Measurements from ENCODE around the gene PCDHGA6.
"Not testable (repeated sequence)": the region's sequence is repeated elsewhere in the genome, so short reads cannot be mapped to it uniquely, and the experiment has no call there.

PCDHGA6 gene

DNA sequence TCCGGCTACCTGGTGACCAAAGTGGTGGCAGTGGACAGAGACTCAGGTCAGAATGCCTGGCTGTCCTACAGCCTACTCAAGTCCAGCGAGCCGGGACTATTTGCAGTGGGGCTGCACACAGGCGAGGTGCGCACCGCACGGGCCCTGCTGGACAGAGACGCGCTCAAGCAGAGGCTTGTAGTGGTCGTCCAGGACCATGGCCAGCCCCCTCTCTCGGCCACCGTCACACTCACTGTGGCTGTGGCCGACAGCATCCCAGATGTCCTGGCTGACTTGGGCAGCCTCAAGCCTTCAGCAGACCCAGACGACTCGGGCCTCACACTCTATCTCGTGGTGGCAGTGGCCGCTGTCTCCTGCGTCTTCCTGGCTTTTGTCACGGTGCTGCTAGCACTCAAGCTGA is 16.7 kb upstream of the PCDHGA6 start:
- no peak for DNase-seq (ENCODE audit: low read depth, low spot score)

DNA sequence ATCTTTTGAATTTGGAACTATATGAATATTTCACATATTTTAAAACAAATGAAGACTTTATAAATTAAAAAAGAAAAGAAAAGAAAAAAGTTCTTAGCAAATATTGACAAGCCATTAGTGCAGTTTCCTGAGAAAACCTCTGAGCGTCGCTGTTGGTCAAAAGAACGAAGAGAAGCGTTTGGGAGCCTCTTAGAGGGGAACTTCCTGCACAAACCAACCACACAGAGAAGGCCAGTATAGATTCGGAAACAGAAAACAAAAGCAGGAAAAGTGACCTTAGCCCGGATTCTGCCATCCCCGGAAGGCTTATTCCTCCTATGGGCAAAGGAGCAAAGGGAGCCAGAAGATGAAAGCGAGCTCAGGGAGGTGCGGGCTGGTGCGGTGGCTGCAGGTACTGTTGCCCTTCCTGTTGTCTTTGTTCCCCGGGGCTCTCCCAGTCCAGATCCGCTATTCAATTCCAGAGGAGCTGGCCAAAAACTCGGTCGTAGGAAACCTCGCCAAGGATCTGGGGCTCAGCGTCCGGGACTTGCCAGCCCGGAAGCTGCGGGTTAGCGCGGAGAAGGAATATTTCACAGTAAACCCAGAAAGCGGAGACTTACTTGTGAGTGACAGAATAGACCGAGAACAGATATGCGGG is 13.8 kb upstream of the PCDHGA6 start, which contains the start of gene PCDHGB2:
TSS of gene PCDHGB2 (plus strand) at position 205 of the 637 bp plus-strand sequence. CDS start at position 347, 142 bp downstream.
- no peak within 1 kb of the TSS for H3K27ac ChIP-seq
- DNase-seq (ENCODE audit: low read depth, low spot score) = no peak

More for the DNA sequence above, 16.7 kb upstream of the PCDHGA6 start:
- H3K27ac ChIP-seq = no peak overlapping the region

DNA sequence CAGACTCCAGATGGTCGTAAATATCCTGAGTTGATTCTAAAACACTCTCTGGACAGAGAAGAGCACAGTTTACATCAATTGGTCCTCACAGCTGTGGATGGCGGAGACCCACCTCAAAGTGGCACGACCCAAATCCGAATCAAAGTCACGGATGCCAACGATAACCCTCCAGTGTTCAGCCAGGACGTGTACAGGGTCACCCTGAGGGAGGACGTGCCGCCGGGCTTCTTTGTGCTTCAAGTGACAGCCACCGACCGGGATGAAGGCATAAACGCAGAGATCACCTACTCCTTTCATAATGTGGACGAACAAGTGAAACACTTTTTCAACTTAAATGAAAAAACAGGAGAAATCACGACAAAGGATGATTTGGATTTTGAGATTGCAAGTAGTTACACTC is 13.0 kb upstream of the PCDHGA6 start:
- H3K27ac ChIP-seq = no peak overlapping the region
- no peak for DNase-seq (ENCODE audit: low read depth, low spot score)

DNA sequence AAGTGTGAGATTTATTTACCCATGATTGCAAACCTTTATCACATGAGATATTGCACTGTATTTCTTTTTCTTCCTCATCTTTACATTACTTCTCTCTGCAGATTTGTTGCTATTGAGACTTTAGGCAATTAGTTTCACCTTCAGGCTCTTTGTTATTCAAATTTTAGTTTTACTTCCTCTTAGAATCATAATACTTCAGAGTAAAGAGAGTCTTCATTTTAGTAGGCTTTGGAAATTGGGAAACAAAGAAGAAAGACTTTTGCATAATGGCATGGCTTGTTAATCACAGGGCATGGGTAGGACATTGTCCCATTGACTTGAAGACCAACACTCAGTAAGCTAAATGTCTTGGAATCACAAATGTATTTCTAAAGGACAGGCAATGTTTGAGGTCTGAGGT is 11.0 kb upstream of the PCDHGA6 start:
- H3K27ac ChIP-seq = no peak overlapping the region
- no peak for DNase-seq (ENCODE audit: low read depth, low spot score)

DNA sequence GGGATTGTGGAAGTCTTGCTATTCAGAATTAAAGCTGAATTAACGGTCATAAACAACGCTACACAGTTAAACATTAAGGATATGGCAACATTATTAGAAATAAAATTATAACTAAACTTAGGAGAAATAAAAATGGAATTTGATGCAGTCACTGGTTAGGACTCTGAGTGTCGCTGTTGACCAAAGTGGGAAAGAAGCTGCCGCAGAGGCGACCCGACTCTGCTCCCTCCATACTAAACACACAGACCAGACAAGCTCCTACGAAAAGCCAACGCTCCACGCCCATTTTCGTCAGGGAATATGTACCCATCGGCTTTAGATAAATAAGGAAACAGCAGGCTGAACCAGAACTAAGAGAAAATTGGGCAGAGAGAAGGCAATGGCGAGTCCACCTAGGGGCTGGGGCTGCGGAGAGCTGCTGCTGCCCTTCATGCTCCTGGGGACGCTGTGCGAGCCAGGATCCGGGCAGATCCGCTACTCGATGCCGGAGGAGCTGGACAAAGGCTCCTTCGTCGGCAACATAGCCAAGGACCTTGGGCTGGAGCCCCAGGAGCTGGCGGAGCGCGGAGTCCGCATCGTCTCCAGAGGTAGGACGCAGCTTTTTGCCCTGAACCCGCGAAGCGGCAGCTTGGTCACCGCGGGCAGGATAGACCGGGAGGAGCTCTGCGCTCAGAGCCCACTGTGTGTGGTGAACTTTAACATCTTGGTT is 9.6 kb upstream of the PCDHGA6 start, which contains the start of gene PCDHGA5:
TSS of gene PCDHGA5 (plus strand) at position 211 of the 709 bp plus-strand sequence. CDS start at position 380, 169 bp downstream.
- H3K27ac ChIP-seq = no peak within 1 kb of the TSS

DNA sequence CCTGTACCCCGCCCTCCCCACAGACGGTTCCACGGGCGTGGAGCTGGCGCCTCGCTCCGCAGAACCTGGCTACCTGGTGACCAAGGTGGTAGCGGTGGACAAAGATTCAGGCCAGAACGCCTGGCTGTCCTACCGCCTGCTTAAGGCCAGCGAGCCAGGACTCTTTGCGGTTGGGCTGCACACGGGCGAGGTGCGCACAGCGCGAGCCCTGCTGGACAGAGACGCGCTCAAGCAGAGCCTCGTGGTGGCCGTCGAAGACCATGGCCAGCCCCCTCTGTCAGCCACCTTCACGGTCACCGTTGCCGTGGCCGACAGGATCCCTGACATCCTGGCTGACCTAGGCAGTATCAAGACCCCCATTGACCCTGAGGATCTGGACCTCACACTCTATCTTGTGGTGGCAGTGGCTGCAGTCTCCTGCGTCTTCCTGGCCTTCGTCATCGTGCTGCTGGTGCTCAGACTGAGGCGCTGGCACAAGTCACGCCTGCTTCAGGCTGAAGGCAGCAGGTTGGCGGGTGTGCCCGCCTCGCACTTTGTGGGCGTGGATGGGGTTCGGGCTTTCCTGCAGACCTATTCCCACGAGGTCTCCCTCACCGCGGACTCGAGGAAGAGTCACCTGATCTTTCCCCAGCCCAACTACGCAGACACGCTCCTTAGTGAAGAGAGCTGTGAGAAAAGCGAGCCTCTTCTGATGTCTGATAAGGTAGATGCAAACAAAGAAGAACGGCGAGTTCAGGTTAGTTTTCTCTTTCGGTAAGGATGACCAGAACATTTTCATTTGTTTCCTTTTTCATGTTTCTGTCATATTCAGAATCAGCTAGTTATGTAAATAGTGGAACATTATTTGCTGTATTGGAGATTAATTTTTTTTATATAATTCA is 7.4 kb upstream of the PCDHGA6 start:
- no peak for DNase-seq (ENCODE audit: low read depth, low spot score)
- H3K27ac ChIP-seq = no peak overlapping the region

More for the DNA sequence above, 9.6 kb upstream of the PCDHGA6 start, which contains the start of gene PCDHGA5:
- no peak for DNase-seq (ENCODE audit: low read depth, low spot score)

DNA sequence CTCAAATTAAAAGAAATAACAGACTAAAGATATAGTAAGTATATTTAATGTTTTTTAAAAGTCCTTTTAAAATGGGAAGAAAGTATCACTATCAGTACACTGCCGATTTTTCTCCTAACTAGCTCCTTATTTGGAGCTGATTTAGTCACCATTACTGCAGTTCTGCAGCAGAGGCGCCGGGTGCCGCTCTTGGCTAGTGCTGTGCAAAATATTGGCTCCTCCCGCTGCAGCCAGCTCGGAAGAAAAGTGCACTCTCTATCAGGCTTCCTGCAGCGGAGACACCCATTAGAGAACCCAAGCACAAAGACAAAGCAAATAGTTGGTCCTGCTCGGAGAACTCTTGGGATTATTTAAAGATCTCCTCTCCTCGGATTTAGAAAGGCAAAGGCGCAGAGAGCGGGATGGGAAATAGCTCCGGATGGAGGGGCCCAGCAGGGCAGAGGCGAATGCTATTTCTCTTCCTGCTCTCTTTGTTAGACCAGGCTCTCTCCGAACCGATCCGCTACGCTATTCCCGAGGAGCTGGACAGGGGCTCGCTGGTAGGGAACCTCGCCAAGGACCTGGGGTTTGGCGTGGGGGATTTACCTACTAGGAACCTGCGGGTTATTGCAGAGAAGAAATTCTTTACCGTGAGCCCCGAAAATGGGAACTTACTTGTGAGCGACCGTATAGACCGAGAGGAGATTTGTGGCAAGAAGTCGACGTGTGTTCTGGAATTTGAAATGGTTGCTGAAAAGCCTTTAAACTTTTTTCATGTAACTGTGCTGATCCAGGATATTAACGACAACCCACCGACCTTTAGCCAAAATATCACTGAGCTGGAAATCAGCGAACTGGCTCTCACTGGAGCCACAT is 3.5 kb upstream of the PCDHGA6 start, which contains the start of gene PCDHGB3:
TSS of gene PCDHGB3 (plus strand) at position 249 of the 855 bp plus-strand sequence. CDS start at position 402, 153 bp downstream.
- no peak for DNase-seq (ENCODE audit: low read depth, low spot score)
- no peak within 1 kb of the TSS for H3K27ac ChIP-seq

DNA sequence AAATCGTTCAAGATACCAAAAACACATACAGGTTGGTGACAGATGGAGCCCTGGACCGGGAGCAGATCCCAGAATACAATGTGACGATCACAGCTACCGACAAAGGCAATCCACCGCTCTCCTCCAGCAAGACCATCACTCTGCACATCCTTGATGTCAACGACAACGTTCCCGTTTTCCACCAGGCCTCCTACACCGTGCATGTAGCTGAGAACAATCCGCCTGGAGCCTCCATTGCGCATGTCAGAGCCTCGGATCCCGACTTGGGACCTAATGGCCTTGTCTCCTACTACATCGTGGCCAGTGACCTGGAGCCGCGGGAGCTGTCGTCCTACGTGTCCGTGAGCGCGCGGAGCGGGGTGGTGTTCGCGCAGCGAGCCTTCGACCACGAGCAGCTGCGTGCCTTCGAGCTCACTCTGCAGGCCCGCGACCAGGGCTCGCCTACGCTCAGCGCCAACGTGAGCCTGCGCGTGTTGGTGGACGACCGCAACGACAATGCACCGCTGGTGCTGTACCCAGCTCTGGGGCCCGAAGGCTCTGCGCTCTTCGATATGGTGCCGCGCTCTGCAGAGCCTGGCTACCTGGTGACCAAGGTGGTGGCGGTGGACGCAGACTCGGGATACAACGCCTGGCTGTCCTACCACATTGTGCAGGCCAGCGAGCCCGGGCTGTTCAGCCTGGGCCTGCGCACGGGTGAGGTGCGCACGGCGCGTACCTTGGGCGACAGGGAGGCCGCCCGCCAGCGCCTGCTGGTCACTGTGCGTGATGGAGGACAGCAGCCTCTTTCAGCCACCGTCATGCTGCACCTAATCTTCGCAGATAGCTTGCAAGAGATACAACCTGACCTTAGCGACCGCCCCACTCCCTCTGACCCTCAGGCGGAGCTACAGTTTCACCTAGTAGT is 1.9 kb upstream of the PCDHGA6 start:
- no peak for DNase-seq (ENCODE audit: low read depth, low spot score)
- no peak overlapping the region for H3K27ac ChIP-seq

DNA sequence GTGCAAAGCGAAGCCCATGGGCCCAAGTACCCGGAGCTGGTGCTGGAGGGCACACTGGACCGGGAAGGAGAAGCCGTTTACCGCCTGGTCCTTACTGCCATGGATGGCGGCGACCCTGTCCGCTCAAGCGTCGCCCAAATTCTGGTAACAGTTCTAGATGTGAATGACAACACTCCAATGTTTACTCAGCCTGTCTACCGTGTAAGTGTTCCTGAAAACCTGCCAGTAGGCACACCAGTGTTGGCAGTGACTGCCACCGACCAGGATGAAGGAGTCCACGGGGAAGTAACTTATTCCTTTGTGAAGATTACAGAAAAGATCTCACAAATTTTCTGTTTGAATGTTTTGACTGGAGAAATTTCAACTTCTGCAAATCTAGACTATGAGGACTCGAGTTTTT is 936 bp downstream of the PCDHGA6 start:
- no peak for DNase-seq (ENCODE audit: low read depth, low spot score)
- H3K27ac ChIP-seq = no peak overlapping the region

DNA sequence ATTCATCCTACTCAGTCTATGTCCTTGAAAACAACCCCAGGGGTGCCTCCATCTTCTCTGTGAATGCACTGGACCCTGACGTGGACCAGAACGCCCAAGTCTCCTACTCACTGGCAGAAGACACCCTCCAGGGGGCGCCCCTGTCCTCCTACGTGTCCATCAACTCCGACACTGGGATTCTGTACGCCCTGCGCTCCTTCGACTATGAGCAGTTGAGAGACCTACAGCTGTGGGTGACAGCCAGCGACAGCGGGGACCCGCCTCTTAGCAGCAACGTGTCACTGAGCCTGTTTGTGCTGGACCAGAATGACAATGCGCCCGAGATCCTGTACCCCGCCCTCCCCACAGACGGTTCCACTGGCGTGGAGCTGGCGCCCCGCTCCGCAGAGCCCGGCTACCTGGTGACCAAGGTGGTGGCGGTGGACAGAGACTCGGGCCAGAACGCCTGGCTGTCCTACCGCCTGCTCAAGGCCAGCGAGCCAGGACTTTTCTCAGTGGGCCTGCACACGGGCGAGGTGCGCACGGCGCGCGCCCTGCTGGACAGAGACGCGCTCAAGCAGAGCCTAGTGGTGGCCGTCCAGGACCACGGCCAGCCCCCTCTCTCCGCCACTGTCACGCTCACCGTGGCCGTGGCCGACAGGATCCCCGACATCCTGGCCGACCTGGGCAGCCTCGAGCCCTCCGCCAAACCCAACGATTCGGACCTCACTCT is 1.9 kb downstream of the PCDHGA6 start:
- DNase-seq (ENCODE audit: low read depth, low spot score); H3K27ac ChIP-seq: not testable (repeated sequence)

DNA sequence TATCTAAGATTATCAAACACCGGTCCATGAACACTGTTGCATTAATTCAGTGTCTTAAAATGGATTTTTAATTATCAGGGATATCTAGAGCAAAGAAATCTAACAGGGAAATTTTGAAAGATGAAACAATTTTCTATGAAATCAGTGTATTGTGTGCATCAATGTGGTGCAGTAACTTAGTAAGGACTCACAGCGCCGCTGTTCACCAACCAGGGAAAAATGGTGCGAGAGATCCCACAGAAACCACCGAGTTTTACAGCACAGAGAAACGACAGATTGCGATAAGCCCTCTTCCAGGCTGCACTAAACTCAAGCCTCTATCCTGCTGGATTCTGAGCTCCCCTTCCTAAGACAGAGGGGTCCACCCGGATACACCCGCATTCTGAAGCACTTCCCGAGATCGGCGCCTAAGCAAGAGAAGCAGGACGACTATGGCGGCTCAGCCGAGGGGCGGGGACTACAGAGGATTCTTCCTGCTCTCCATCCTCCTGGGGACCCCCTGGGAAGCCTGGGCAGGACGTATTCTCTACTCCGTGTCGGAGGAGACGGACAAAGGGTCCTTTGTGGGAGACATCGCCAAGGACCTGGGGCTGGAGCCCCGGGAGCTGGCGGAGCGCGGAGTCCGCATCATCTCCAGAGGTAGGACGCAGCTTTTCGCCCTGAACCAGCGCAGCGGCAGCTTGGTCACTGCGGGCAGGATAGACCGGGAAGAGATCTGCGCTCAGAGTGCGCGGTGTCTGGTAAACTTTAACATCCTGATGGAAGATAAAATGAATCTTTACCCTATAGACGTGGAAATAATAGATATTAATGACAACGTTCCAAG is 9.0 kb downstream of the PCDHGA6 start, which contains the start of gene PCDHGA7:
TSS of gene PCDHGA7 (plus strand) at position 274 of the 826 bp plus-strand sequence. CDS start at position 432, 158 bp downstream.
- no peak for DNase-seq (ENCODE audit: low read depth, low spot score)
- no peak within 1 kb of the TSS for H3K27ac ChIP-seq

DNA sequence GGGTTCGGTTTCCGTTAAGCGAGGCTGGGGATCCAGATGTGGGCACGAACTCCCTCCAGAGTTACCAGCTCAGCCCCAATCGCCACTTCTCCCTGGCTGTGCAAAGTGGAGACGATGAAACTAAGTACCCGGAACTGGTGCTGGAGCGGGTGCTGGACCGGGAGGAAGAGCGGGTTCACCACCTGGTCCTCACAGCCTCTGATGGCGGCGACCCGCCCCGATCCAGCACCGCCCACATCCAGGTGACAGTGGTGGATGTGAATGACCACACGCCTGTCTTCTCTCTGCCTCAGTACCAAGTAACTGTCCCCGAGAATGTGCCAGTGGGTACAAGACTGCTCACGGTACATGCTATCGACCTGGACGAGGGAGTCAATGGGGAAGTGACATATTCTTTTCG is 9.7 kb downstream of the PCDHGA6 start:
- no peak overlapping the region for H3K27ac ChIP-seq
- no peak for DNase-seq (ENCODE audit: low read depth, low spot score)

DNA sequence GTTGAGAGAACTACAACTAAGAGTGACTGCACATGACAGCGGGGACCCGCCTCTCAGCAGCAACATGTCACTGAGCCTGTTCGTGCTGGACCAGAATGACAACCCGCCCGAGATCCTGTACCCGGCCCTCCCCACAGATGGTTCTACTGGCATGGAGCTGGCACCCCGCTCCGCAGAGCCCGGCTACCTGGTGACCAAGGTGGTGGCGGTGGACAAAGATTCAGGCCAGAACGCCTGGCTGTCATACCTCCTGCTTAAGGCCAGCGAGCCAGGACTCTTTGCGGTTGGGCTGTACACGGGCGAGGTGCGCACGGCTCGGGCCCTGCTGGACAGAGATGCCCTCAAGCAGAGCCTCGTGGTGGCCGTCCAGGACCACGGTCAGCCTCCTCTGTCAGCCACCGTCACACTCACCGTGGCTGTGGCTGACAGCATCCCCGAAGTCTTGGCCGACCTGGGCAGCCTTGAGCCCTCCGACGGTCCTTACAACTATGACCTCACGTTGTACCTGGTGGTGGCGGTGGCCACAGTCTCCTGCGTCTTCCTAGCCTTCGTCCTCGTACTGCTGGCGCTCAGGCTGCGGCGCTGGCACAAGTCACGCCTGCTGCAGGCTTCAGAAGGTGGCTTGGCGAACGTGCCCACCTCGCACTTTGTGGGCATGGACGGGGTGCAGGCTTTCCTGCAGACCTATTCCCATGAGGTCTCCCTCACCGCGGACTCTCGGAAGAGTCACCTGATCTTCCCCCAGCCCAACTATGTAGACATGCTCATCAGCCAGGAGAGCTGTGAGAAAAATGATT is 11.0 kb downstream of the PCDHGA6 start:
- no peak overlapping the region for H3K27ac ChIP-seq
- no peak for DNase-seq (ENCODE audit: low read depth, low spot score)

DNA sequence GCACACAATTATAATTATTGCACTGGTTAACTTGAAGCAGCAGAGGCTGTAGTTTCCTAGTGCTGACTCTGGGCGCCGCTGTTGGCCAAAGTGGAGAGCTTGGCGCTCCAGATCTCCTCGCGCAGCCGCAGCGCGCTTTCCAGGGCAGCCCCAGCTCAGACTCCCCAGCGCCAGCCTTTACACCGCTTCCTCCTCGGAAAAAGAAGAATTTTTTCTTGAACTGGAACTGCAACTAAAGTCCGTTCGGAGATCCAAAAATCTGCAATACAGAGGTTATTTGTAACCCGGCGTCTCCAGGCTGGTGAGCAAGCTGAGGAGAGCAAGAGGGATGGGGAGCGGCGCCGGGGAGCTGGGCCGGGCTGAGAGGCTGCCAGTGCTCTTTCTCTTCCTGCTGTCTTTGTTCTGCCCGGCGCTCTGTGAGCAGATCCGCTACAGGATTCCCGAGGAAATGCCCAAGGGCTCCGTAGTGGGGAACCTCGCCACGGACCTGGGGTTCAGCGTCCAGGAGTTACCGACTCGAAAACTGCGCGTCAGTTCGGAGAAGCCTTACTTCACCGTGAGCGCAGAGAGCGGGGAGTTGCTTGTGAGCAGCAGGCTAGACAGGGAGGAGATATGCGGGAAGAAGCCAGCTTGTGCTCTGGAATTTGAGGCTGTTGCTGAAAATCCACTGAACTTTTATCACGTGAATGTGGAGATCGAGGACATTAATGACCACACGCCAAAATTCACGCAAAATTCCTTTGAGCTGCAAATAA is 14.0 kb downstream of the PCDHGA6 start, which contains the start of gene PCDHGB4:
TSS of gene PCDHGB4 (plus strand) at position 142 of the 755 bp plus-strand sequence. CDS start at position 329, 187 bp downstream.
- DNase-seq (ENCODE audit: low read depth, low spot score); H3K27ac ChIP-seq: not testable (repeated sequence)

DNA sequence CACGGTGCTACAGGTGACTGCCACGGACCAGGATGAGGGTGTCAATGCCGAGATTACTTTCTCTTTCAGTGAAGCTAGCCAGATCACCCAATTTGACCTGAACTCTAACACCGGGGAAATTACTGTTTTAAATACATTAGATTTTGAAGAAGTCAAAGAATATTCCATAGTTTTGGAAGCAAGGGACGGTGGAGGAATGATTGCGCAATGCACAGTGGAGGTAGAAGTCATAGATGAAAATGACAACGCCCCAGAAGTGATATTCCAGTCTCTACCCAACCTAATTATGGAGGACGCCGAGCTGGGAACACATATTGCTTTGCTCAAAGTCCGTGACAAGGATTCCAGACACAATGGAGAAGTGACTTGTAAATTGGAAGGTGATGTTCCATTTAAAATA is 15.0 kb downstream of the PCDHGA6 start:
- DNase-seq (ENCODE audit: low read depth, low spot score) = no peak
- H3K27ac ChIP-seq = no peak overlapping the region
